ENCODE data around the gene APOC3. TPM values are rescaled to one million over a fixed set of nuclear protein-coding genes. Genes with fewer than 3 reads are reported as not detected.

Gene APOC3
- total and polyA plus RNA-seq, 4 donors: 0.14 to 2.3 TPM; not detected in 2

DNA sequence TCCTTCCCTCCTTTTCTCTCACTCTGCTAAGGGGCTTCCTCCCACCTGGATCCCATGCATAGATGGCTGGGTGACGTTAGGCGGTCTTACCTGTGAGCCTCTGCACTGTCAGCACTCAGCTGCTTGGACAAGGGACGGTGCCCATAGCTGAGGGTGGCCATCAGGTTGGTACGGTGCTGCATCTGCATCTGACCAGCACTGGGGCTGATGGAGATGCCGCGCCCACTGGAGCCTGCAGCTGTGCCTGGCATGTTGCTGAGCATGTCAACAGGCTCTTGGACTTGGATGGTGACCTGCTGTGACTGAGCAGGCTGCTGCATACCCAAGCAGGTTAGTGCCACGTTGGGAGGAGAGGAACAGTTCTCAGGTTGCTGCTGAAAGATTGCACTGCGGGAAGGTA is 29.5 kb downstream of the APOC3 start:
- Histone ChIP-seq H3K36me3 (ENCODE audit: control insufficient read depth in 4 of 4, insufficient read depth in 4 of 4, low read length in 4 of 4) (peaks cover 32 to 52% (median 48%) of the 10 kb centered on the region in 4 donors), H3K9me3 (ENCODE audit: control insufficient read depth in 4 of 4, insufficient read depth in 3 of 4, low read length in 3 of 4) (no peaks in the 10 kb centered on the region), H3K4me3 (no peak overlapping the region), H3K4me1 (ENCODE audit: control insufficient read depth in 5 of 5, insufficient read depth in 5 of 5, low read length in 5 of 5) (no peaks in the 10 kb centered on the region), H3K9ac (ENCODE audit: insufficient read depth in 1 of 2, low read length in 2 of 2) (no peak overlapping the region), H3K27me3 (ENCODE audit: control insufficient read depth in 3 of 3, insufficient read depth in 3 of 3, low read length in 2 of 3) (no peaks in the 10 kb centered on the region), H3K27ac (ENCODE audit: low read depth in 1 of 2, low read length in 1 of 2) (no peak overlapping the region)
- ATAC-seq (ENCODE audit: insufficient read depth, low FRiP score): no peak
- WGBS, 2 donors: 96 to 98% methylated on average over 8 of the region's 8 CpGs
- DNase-seq: no peak
- TF ChIP-seq, protein P1, sequence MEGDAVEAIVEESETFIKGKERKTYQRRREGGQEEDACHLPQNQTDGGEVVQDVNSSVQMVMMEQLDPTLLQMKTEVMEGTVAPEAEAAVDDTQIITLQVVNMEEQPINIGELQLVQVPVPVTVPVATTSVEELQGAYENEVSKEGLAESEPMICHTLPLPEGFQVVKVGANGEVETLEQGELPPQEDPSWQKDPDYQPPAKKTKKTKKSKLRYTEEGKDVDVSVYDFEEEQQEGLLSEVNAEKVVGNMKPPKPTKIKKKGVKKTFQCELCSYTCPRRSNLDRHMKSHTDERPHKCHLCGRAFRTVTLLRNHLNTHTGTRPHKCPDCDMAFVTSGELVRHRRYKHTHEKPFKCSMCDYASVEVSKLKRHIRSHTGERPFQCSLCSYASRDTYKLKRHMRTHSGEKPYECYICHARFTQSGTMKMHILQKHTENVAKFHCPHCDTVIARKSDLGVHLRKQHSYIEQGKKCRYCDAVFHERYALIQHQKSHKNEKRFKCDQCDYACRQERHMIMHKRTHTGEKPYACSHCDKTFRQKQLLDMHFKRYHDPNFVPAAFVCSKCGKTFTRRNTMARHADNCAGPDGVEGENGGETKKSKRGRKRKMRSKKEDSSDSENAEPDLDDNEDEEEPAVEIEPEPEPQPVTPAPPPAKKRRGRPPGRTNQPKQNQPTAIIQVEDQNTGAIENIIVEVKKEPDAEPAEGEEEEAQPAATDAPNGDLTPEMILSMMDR (IDR thresholded peaks at IDR 0.05; ENCODE audit: control extremely low read depth, extremely low read depth): no peak

- Histone ChIP-seq H3K27me3 (ENCODE audit: control insufficient read depth in 3 of 3, insufficient read depth in 3 of 3, low read length in 2 of 3) (no peaks in the 10 kb centered on the region), H3K4me1 (ENCODE audit: control insufficient read depth in 5 of 5, insufficient read depth in 5 of 5, low read length in 5 of 5) (peaks cover 0 to 7% (median 0%) of the 10 kb centered on the region in 5 donors), H3K4me3 (no peak overlapping the region), H3K36me3 (ENCODE audit: control insufficient read depth in 4 of 4, insufficient read depth in 4 of 4, low read length in 4 of 4) (peaks cover 36 to 57% (median 51%) of the 10 kb centered on the region in 4 donors), H3K9me3 (ENCODE audit: control insufficient read depth in 4 of 4, insufficient read depth in 3 of 4, low read length in 3 of 4) (no peaks in the 10 kb centered on the region), H3K27ac (ENCODE audit: low read depth in 1 of 2, low read length in 1 of 2) (no peak overlapping the region), H3K9ac (ENCODE audit: insufficient read depth in 1 of 2, low read length in 2 of 2) (no peak overlapping the region)
- WGBS, 2 donors: 91 to 95% methylated on average over 6 of the region's 6 CpGs
- ATAC-seq (ENCODE audit: insufficient read depth, low FRiP score) (no peak), DNase-seq (no peak)
- TF ChIP-seq, protein P1 (IDR thresholded peaks at IDR 0.05; ENCODE audit: control extremely low read depth, extremely low read depth): no peak
Observed at GRCh38 chr11:116860303-116860702, 30.6 kb downstream of the APOC3 start.

- H3K4me1 ChIP-seq (ENCODE audit: control insufficient read depth in 5 of 5, insufficient read depth in 5 of 5, low read length in 5 of 5): peaks cover 0 to 7% (median 0%) of the 10 kb centered on the region in 5 donors
- no peak for ATAC-seq (ENCODE audit: insufficient read depth, low FRiP score)
- DNase-seq: no peak
- 94 to 100% methylated on average over 1 of the region's 1 CpG for WGBS, 2 donors
- H3K9ac ChIP-seq (ENCODE audit: insufficient read depth in 1 of 2, low read length in 2 of 2): no peak overlapping the region
- H3K4me3 ChIP-seq: no peak overlapping the region
- TF ChIP-seq, protein P1 (IDR thresholded peaks at IDR 0.05; ENCODE audit: control extremely low read depth, extremely low read depth): no peak
- no peak overlapping the region for H3K27ac ChIP-seq (ENCODE audit: low read depth in 1 of 2, low read length in 1 of 2)
- no peaks in the 10 kb centered on the region for H3K9me3 ChIP-seq (ENCODE audit: control insufficient read depth in 4 of 4, insufficient read depth in 3 of 4, low read length in 3 of 4)
- peaks cover 36 to 63% (median 55%) of the 10 kb centered on the region in 4 donors for H3K36me3 ChIP-seq (ENCODE audit: control insufficient read depth in 4 of 4, insufficient read depth in 4 of 4, low read length in 4 of 4)
- no peaks in the 10 kb centered on the region for H3K27me3 ChIP-seq (ENCODE audit: control insufficient read depth in 3 of 3, insufficient read depth in 3 of 3, low read length in 2 of 3)
Observed at GRCh38 chr11:116861539-116861938, 31.8 kb downstream of the APOC3 start.

- no peaks in the 10 kb centered on the region for H3K27me3 ChIP-seq (ENCODE audit: control insufficient read depth in 3 of 3, insufficient read depth in 3 of 3, low read length in 2 of 3)
- H3K27ac ChIP-seq (ENCODE audit: low read depth in 1 of 2, low read length in 1 of 2): no peak overlapping the region
- 92 to 94% methylated on average over 3 of the region's 3 CpGs for WGBS, 2 donors
- peaks cover 0 to 7% (median 0%) of the 10 kb centered on the region in 5 donors for H3K4me1 ChIP-seq (ENCODE audit: control insufficient read depth in 5 of 5, insufficient read depth in 5 of 5, low read length in 5 of 5)
- peaks cover 41 to 63% (median 55%) of the 10 kb centered on the region in 4 donors for H3K36me3 ChIP-seq (ENCODE audit: control insufficient read depth in 4 of 4, insufficient read depth in 4 of 4, low read length in 4 of 4)
- DNase-seq (no peak), ATAC-seq (ENCODE audit: insufficient read depth, low FRiP score) (no peak)
- TF ChIP-seq, protein P1 (IDR thresholded peaks at IDR 0.05; ENCODE audit: control extremely low read depth, extremely low read depth): no peak
- no peak overlapping the region for H3K4me3 ChIP-seq
- H3K9me3 ChIP-seq (ENCODE audit: control insufficient read depth in 4 of 4, insufficient read depth in 3 of 4, low read length in 3 of 4): no peaks in the 10 kb centered on the region
- no peak overlapping the region for H3K9ac ChIP-seq (ENCODE audit: insufficient read depth in 1 of 2, low read length in 2 of 2)
Observed at GRCh38 chr11:116862185-116862584, 32.5 kb downstream of the APOC3 start.

Data from lung (tissue), 12 donors.